Endothelial cell of umbilical vein (primary cell): ENCODE data around the gene GCGR.

ENCODE experiments used
- CTCF ChIP-seq, 2 donors: IDR thresholded peaks; 1 replicate in 1 of 2; 2 replicates in 1 of 2; pipeline ENCODE4 v1.5.1; 2011; ENCODE audit warnings: low read length in 2 of 2, mild to moderate bottlenecking in 2 of 2, moderate library complexity in 2 of 2, control low read depth in 1 of 2, inconsistent platforms in 1 of 2, low read depth in 1 of 2; ENCODE audit not compliant: insufficient read depth in 1 of 2; ENCODE audit errors: extremely low read depth in 1 of 2
- EZH2 ChIP-seq: IDR thresholded peaks from 2 replicates; pipeline ENCODE4 v1.6.1; 2012; ENCODE audit warnings: borderline replicate concordance, low read depth, mild to moderate bottlenecking, moderate library complexity, low read length, inconsistent platforms; ENCODE audit not compliant: severe bottlenecking
- JUN ChIP-seq: IDR thresholded peaks from 2 replicates; pipeline ENCODE4 v1.6.1; 2011; ENCODE audit warnings: borderline replicate concordance, low read depth; ENCODE audit not compliant: insufficient read length, insufficient read depth
- POLR2A ChIP-seq: IDR thresholded peaks from 2 replicates; pipeline ENCODE4 v1.6.1; 2012; ENCODE audit warnings: low read depth, mild to moderate bottlenecking, control low read depth, low read length

GRCh38 chr17:81837641-81838040, 33.7 kb downstream of the GCGR start:
- TF ChIP-seq POLR2A: no peak
- no peak for TF ChIP-seq CTCF (IDR thresholded peaks at IDR 0.05; ENCODE audit: extremely low read depth in 1 of 2, insufficient read depth in 1 of 2, low read depth in 1 of 2, low read length in 2 of 2)
- no peak for TF ChIP-seq JUN
- no peak for TF ChIP-seq EZH2
